NCI-H1105 (cell line): Measurements from ENCODE around the gene P2RY13.
A peak's percentile ranks its signal among the peaks of the same experiment; 100 is the strongest.

Experiments used
- DNase-seq: peaks from one replicate; lab custom pipeline; 2025; lab: John Stamatoyannopoulos, UW

Gene P2RY13

DNA sequence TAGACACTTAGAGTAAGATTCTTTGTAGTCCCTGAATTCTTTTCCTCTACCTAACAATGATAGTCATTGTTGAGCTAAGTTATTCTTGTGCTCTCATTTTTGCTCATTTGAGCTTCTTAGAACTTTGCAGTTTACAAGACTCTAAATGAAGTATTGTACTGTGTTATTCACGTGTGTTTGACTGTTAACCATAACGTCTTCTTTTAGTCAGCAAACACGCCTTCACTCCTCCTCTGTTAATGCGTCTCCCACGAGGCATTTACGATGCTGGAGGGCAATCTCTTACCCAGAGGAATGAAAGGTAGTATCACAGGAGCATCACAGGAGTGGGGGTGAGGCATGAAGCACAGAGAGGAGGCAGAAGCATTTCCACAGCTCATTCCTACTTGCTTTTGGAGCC is 36.2 kb downstream of the P2RY13 start:
- no peak for DNase-seq

DNA sequence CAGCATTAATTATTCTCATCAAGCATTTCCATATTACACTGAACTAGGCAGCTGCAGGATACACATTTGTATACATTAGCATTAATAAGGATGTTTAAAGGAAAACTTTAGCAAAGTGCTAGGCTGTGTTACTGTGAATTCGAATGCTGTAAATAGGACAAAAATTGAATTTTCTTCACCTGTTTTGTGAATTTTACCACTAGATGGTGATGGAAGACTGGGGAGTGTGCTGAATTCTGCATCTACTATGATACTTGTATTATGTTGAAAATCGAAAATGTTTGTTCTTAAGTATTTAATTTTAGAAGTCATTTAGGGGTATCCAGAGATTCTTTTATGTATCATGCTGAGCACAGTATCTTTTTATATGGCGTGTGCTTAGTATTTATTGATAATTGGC is 38.7 kb downstream of the P2RY13 start:
- no peak for DNase-seq

DNA sequence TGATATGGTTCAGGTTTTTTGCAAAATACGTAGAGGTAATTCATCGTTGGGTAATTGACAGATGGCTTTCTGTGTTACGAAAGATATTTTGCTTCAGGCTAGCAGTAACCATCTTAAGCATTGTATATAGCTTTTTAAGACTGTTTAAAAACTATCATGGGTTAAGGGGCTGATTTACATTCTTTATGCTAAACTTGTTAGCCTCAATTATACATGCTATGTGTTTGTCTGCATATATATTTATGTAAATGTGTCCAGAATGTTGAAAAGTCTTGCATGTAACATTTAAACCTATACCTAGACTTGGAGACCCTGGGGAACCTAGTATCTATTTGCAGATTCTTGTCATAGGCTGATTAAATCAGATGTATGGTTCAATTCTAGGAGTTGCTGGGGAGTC is 39.9 kb downstream of the P2RY13 start:
- DNase-seq = no peak

DNA sequence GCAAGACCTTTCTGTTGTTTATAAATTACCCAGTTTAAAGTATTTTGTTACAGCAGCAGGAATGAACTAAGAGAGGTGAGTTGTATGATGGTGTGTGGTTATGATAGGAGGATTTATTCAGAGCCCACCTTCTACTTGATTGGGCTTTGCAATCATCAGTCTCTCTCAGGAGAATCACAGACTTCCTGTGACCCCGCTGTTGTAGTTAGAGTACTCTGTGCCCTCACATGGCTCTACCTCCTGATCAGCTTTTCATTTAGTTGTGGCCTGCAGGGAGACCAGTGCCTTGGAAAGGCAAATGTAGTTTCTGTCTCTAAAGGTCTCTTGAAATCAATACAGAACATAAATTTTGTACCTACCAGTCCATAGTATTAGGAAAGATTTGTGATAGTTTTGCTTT is 43.4 kb downstream of the P2RY13 start:
- DNase-seq = no peak

DNA sequence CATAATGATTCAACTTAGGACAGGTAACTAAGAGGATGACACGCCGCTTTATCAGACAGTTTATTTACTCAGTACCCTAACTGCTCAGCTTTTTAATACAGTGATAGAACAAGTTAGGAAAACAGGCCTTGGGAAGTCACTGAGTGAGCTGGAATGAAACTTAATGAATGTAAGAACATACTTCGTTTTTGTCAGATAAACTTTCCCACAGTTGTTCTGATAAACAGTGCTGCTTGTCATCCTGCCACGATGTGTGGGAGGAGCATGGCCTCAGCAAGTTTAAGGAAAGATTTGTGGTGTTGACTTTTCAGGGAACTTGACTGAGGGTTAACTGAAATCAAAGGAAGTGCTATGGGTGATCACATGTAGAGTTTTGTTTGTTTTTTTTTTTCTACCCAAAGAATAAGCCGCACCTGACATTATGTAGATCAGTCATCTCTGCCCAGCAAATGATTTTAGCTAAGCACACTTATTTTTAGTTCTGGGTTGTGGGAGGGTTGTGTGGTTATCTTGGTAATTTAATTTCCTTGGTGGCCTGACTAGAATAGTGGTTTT is 45.4 kb downstream of the P2RY13 start:
- DNase-seq = no peak

DNA sequence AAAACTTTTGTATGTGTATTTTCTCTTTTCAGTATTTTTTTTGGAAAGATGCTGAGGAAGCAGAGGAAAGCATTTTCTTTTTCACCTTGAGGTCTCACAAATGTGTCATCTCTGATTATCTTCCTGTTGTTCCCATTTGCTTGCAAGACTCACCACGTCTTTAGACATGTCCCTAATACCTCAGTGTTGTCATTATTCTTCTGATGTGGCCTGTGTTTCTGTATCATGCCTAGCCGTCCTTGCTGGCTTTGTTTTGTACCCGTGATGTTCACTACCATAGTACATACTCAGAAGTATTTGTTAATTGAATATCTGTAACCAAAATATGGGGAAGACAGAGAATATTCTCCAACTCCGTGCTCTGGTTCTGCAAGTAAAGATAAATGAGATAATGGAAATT is 46.0 kb downstream of the P2RY13 start:
- DNase-seq = no peak

DNA sequence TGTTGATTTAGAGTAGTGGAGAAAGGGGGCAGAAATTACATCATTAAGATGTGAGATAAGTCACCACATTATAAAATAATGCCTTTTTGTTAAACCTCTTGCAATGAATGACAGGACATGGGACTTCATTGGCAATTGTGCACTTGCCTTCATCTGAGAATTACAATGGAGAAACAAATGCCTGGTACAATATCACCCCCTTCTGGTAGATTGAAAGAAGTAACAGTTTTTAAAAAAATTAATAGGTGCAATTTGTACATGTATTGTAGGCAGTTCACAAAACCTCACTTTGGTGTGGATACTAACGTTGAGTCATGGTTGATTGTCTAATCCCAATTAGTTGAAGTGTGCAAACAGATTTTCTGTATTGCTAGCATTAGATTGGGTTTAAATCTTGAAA is 46.4 kb downstream of the P2RY13 start:
- DNase-seq = peak; percentile 59

DNA sequence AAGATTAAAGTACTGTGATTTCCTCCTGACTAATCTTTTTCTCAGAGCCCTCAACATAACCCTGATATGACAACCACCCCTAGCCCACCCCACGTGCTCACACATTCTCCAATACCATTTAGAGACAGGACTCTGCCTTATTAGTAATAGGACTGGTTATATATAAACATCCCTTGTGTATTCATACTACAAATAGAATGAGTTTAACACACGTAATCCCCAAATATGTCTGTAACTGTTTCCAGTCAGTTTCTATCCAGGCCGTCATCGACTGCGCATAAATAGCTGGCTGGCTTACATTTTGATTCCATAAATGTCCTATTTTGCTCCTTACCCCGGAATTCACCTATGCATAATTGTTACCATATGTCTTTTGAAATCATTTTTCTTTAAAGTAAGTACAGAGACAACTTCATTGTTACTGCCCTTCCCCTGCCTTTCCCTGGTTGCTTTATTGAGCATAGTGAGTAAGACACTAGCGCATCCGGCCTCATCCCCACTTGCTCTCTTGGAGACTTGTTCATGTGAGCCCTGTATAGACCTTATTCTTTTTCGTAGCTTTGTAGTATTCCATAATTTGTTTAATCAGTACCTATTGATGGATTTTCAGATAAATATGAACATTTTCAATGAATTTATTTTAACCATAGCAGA is 47.6 kb downstream of the P2RY13 start:
- no peak for DNase-seq

DNA sequence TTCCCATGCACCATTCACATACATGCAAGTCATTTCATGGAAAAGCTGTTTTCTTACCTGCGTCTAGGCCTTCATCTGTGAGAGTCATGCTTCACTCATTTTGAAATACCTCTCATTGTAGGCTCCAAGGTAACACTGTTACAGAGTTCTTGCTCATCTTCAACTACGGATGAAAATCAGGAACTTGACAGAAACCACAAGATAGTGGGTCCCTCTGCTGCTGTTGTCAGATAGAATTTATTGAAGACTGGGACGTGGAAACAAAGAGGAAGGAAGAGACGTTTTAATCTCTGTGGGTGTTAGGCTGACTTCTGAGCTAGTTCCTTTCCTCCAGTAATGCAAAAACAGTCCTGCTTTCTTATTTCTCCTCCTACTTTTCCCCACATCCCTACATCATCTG is 51.1 kb downstream of the P2RY13 start, which contains the start of gene P2RY14:
TSS of gene P2RY14 (minus strand) at position 313 of the 400 bp plus-strand sequence. CDS start 64,226 bp downstream, outside the sequence.
- no peak for DNase-seq

DNA sequence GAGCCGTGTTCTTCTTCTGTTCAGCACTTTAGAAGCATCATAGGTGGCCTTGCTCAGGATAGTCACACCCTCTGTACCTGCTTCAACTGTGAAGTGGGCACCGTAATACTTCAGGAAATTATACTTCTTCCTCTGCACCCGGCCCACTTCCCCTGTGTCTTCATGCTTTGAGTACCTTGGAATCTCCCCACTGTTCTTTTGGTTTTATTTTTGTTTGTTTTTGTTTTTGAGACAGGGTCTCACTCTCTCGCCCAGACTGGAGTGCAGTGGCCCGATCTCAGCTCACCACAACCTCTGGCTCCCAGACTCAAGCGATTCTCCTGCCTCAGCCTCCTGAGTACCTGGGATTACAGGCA is 52.7 kb downstream of the P2RY13 start:
- DNase-seq = no peak
